CD4-positive, alpha-beta T cell treated with Interleukin-15 for 4 hours (primary cell): ENCODE results near the gene EDA2R.

ENCODE experiments used
- DNase-seq: peaks from one replicate; pipeline ENCODE4 v3.0.0-alpha.2; 2020; ENCODE audit warnings: low spot score

The EDA2R gene

GRCh38 chrX:66638591-66639500, at the start of gene EDA2R:
TSS of gene EDA2R (minus strand) at chrX:66639078. CDS start at chrX:66616020, 23,058 bp downstream.
- peak; percentile 27 for DNase-seq

- no peak for DNase-seq
Measured at GRCh38 chrX:66684196-66684595, 45.3 kb upstream of the EDA2R start.

GRCh38 chrX:66680451-66680850, 41.6 kb upstream of the EDA2R start:
- DNase-seq = no peak

- no peak for DNase-seq
Measured at GRCh38 chrX:66677430-66677829, 38.6 kb upstream of the EDA2R start.

- DNase-seq = no peak
Measured at GRCh38 chrX:66676990-66677389, 38.1 kb upstream of the EDA2R start.

GRCh38 chrX:66676413-66676812, 37.5 kb upstream of the EDA2R start:
- no peak for DNase-seq

- no peak for DNase-seq
Measured at GRCh38 chrX:66675541-66675940, 36.7 kb upstream of the EDA2R start.

GRCh38 chrX:66674506-66674905, 35.6 kb upstream of the EDA2R start:
- no peak for DNase-seq

- no peak for DNase-seq
Measured at GRCh38 chrX:66672106-66672505, 33.2 kb upstream of the EDA2R start.

- DNase-seq = no peak
Measured at GRCh38 chrX:66654411-66654810, 15.5 kb upstream of the EDA2R start.

- DNase-seq = no peak
Measured at GRCh38 chrX:66635360-66635759, 3.5 kb downstream of the EDA2R start.

GRCh38 chrX:66634272-66634671, 4.6 kb downstream of the EDA2R start:
- no peak for DNase-seq

GRCh38 chrX:66633541-66633940, 5.3 kb downstream of the EDA2R start:
- DNase-seq = no peak

GRCh38 chrX:66632981-66633380, 5.9 kb downstream of the EDA2R start:
- DNase-seq = no peak

GRCh38 chrX:66632473-66632872, 6.4 kb downstream of the EDA2R start:
- no peak for DNase-seq

- DNase-seq = no peak
Measured at GRCh38 chrX:66625525-66625924, 13.4 kb downstream of the EDA2R start.

- DNase-seq = no peak
Measured at GRCh38 chrX:66622209-66622608, 16.7 kb downstream of the EDA2R start.

- no peak for DNase-seq
Measured at GRCh38 chrX:66616944-66617343, 21.9 kb downstream of the EDA2R start.

- no peak for DNase-seq
Measured at GRCh38 chrX:66602381-66602938, 36.4 kb downstream of the EDA2R start.

- DNase-seq = no peak
Measured at GRCh38 chrX:66601522-66601921, 37.4 kb downstream of the EDA2R start.

- DNase-seq = no peak
Measured at GRCh38 chrX:66579219-66579618, 59.7 kb downstream of the EDA2R start.

GRCh38 chrX:66553973-66554372, 84.9 kb downstream of the EDA2R start:
- DNase-seq = no peak

- no peak for DNase-seq
Measured at GRCh38 chrX:66547847-66548369, 91.0 kb downstream of the EDA2R start.
